MG63 (cell line): Measurements from ENCODE around the gene BCL7C. TPM values are rescaled to one million over a fixed set of nuclear protein-coding genes. Genes with fewer than 3 reads are reported as not detected.
A peak's percentile ranks its signal among the peaks of the same experiment; 100 is the strongest.
"Not testable (repeated sequence)": the region's sequence is repeated elsewhere in the genome, so short reads cannot be mapped to it uniquely, and the experiment has no call there.

Experiments
- DNase-seq: peaks from one replicate; pipeline ENCODE4 v3.0.0-alpha.2; 2020
- H3K27me3 ChIP-seq: fragments of 250-450 bp; sonication (Bioruptor Pico); 2 replicates; pipeline ENCODE4 v1.5.1; 2020; ENCODE audit warnings: mild to moderate bottlenecking, moderate library complexity
- H3K36me3 ChIP-seq: fragments of 250-450 bp; sonication (Bioruptor Pico); 2 replicates; pipeline ENCODE4 v1.5.1; 2020; ENCODE audit warnings: mild to moderate bottlenecking, moderate library complexity
- H3K4me3 ChIP-seq: fragments of 250-450 bp; sonication (Bioruptor Pico); 2 replicates; pipeline ENCODE4 v1.5.1; 2020; ENCODE audit warnings: mild to moderate bottlenecking, moderate library complexity
- H3K9me3 ChIP-seq: fragments of 250-450 bp; sonication (Bioruptor Pico); 2 replicates; pipeline ENCODE4 v1.5.1; 2020; ENCODE audit warnings: mild to moderate bottlenecking, moderate library complexity
- total RNA-seq: library from RNA; depleted of rRNA; stranded (reverse); fragments of >200 nt; shearing (Covaris generic); gene quantifications from 2 replicates; pipeline ENCODE4 v1.2.3, GENCODE V29; 2014; ENCODE audit warnings: low replicate concordance; rRNA removed

BCL7C gene
- total RNA-seq: 64.3 and 70.8 TPM in 2 replicates

- peak; percentile 95 for DNase-seq
- Histone ChIP-seq H3K36me3 (peaks cover 26% of the 10 kb centered on the region), H3K27me3 (no peaks in the 10 kb centered on the region), H3K9me3 (no peaks in the 10 kb centered on the region), H3K4me3 (peak within 1 kb of the TSS; percentile 86)
Measured at GRCh38 chr16:30893744-30894539, at the start of gene BCL7C. Gene BCL7C (minus strand): TSS chr16:30894077. CDS start chr16:30893944, 133 bp downstream.

- H3K4me3 ChIP-seq: no peak overlapping the region
- no peaks in the 10 kb centered on the region for H3K27me3 ChIP-seq
- DNase-seq: no peak
- H3K9me3 ChIP-seq: no peaks in the 10 kb centered on the region
- peaks cover 61% of the 10 kb centered on the region for H3K36me3 ChIP-seq
Measured at GRCh38 chr16:30942426-30942806, 48.5 kb upstream of the BCL7C start.

GRCh38 chr16:30941600-30942425 is 47.9 kb upstream of the BCL7C start:
- Histone ChIP-seq H3K4me3 (no peak overlapping the region), H3K27me3 (no peaks in the 10 kb centered on the region)
- peak; percentile 63 for DNase-seq

GRCh38 chr16:30939571-30939970 is 45.7 kb upstream of the BCL7C start:
- not testable (repeated sequence) for DNase-seq, H3K27me3 ChIP-seq, H3K9me3 ChIP-seq, H3K4me3 ChIP-seq
- H3K36me3 ChIP-seq: peaks cover 71% of the 10 kb centered on the region

More at GRCh38 chr16:30941600-30942425, 47.9 kb upstream of the BCL7C start:
- Histone ChIP-seq H3K36me3 (peaks cover 61% of the 10 kb centered on the region), H3K9me3 (no peaks in the 10 kb centered on the region)

GRCh38 chr16:30937692-30938091 is 43.8 kb upstream of the BCL7C start:
- no peak overlapping the region for H3K4me3 ChIP-seq
- H3K9me3 ChIP-seq: no peaks in the 10 kb centered on the region
- no peak for DNase-seq
- peaks cover 64% of the 10 kb centered on the region for H3K36me3 ChIP-seq
- H3K27me3 ChIP-seq: no peaks in the 10 kb centered on the region

- no peak for DNase-seq
- Histone ChIP-seq H3K9me3 (no peaks in the 10 kb centered on the region), H3K36me3 (peaks cover 61% of the 10 kb centered on the region), H3K4me3 (no peak overlapping the region), H3K27me3 (no peaks in the 10 kb centered on the region)
Measured at GRCh38 chr16:30934827-30935557, 41.1 kb upstream of the BCL7C start.

GRCh38 chr16:30931068-30931650 is 37.3 kb upstream of the BCL7C start:
- Histone ChIP-seq H3K27me3 (no peaks in the 10 kb centered on the region), H3K36me3 (peaks cover 53% of the 10 kb centered on the region), H3K4me3 (no peak overlapping the region), H3K9me3 (no peaks in the 10 kb centered on the region)
- DNase-seq: no peak

DNA sequence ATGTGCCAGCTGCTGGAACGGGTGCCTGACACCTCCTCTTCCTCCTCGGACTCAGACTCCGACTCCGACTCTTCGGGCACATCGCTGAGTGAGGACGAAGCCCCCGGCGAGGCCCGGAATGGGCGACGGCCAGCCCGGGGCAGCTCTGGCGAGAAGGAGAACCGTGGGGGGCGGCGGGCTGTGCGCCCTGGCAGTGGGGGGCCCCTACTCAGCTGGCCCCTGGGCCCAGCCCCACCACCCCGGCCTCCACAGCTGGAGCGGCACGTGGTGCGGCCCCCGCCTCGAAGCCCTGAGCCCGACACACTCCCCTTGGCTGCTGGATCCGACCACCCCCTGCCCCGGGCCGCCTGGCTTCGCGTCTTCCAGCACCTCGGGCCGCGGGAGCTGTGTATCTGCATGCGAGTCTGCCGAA is 36.3 kb upstream of the BCL7C start:
- Histone ChIP-seq H3K4me3 (no peak overlapping the region), H3K9me3 (no peaks in the 10 kb centered on the region), H3K27me3 (no peaks in the 10 kb centered on the region), H3K36me3 (peaks cover 46% of the 10 kb centered on the region)
- DNase-seq: no peak

- Histone ChIP-seq H3K27me3 (no peaks in the 10 kb centered on the region), H3K9me3 (no peaks in the 10 kb centered on the region), H3K36me3 (peaks cover 40% of the 10 kb centered on the region), H3K4me3 (no peak overlapping the region)
- no peak for DNase-seq
Measured at GRCh38 chr16:30929167-30929566, 35.3 kb upstream of the BCL7C start.

GRCh38 chr16:30928390-30928789 is 34.5 kb upstream of the BCL7C start:
- H3K9me3 ChIP-seq: no peaks in the 10 kb centered on the region
- no peak overlapping the region for H3K4me3 ChIP-seq
- DNase-seq: no peak
- H3K36me3 ChIP-seq: peaks cover 36% of the 10 kb centered on the region
- H3K27me3 ChIP-seq: no peaks in the 10 kb centered on the region

GRCh38 chr16:30927789-30928378 is 34.0 kb upstream of the BCL7C start:
- Histone ChIP-seq H3K27me3 (no peaks in the 10 kb centered on the region), H3K36me3 (peaks cover 34% of the 10 kb centered on the region)
- peak; percentile 31 for DNase-seq

DNA sequence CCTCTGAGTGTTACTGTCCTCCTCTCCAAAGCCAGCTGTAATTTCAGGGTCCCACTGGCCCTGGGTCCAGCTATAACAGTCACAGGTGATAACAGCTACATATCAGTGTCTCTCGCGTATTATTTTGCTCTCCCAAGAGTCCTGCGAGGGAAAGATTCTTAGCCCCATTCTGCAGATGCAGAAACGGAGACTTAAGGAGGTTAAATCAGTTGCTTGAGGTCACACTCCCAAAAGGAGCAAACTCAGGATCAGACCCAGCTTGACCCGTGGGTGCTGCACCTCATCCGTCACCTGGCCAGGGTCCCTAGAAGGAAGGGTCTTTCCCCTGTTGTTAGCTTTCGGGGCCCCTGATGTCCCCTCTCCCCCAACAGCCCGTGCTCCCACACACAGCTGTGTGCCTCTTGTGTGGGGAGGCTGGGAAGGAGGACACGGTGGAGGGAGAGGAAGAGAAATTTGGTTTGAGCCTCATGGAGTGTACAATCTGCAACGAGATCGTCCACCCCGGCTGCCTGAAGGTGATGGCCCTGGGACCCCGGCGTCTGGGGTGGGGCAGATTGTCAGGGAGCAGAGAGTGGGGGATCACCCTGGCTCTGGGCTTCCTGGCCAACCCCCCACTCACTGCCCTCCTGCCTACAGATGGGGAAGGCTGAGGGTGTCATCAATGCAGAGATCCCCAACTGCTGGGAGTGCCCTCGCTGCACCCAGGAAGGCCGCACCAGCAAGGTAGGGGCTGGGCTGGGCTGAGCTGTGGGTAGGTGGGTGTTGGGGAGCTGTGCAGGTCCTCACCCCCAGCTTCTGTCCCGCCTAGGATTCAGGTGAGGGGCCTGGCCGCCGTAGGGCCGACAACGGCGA is 33.3 kb upstream of the BCL7C start:
- DNase-seq: no peak
- H3K4me3 ChIP-seq: no peak overlapping the region
- H3K36me3 ChIP-seq: peaks cover 29% of the 10 kb centered on the region
- no peaks in the 10 kb centered on the region for H3K9me3 ChIP-seq
- no peaks in the 10 kb centered on the region for H3K27me3 ChIP-seq

More at GRCh38 chr16:30927789-30928378, 34.0 kb upstream of the BCL7C start:
- H3K4me3 ChIP-seq: no peak overlapping the region
- no peaks in the 10 kb centered on the region for H3K9me3 ChIP-seq

DNA sequence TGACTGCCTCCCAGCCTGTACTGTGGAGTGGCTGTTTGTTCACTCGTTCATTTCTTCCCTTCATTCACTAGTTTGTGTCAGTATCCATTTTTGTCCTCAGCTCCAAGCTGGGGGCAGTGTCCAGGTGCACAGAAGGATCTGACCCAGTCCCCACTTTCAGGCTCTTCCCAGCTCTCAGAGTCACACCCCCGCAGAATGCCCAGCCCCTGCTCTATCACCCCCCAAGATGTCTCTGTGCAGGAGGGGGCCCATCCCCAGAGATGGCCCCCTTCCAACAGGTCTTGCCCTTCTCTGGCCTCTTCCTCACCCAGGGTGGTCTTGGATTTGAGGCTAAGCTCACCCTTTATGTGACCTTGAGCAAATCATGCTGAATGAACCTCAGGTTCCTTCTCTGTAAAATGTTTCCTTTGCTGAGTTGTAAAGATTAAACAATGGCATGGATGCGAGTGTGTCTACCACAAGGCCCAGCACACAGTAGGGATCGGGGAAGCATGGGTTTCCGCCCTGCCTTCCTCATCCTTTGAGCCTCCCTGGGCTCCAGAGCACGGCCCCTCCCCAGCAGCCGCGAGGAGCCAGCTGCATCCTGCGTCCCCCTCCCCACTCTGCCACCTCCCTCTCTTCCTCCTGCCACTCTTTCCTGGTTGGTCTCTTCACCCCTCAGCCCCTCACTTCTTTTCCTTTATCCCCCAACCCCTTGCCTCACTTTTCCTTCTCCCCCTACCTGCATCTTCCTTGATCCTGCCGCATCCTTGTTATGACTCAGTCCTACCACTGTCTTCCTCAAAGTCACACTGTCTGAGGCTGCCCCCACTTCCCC is 32.3 kb upstream of the BCL7C start:
- Histone ChIP-seq H3K36me3 (peaks cover 26% of the 10 kb centered on the region), H3K4me3 (no peak overlapping the region), H3K9me3 (no peaks in the 10 kb centered on the region), H3K27me3 (no peaks in the 10 kb centered on the region)
- no peak for DNase-seq

- no peaks in the 10 kb centered on the region for H3K27me3 ChIP-seq
- no peak for DNase-seq
- no peak overlapping the region for H3K4me3 ChIP-seq
- no peaks in the 10 kb centered on the region for H3K9me3 ChIP-seq
- peaks cover 26% of the 10 kb centered on the region for H3K36me3 ChIP-seq
Measured at GRCh38 chr16:30925632-30925987, 31.7 kb upstream of the BCL7C start.
